H1 (cell line): Measurements from ENCODE around the gene LAMA3.

ENCODE experiments used
- CTCF ChIP-seq, 3 experiments: IDR thresholded peaks; 1 replicate in 2 of 3; 2 replicates in 1 of 3; pipeline versions ENCODE4 v1.5.1 to v1.6.1; 2011; ENCODE audit warnings: low read length in 3 of 3, mild to moderate bottlenecking in 3 of 3, inconsistent platforms in 2 of 3, low read depth in 1 of 3, moderate library complexity in 1 of 3; ENCODE audit not compliant: insufficient read depth in 1 of 3; ENCODE audit errors: control extremely low read depth in 1 of 3
- JUN ChIP-seq: IDR thresholded peaks from 2 replicates; pipeline ENCODE4 v1.6.1; 2011; ENCODE audit warnings: low read depth, mild to moderate bottlenecking, improper control_type of control experiment, low read length
- POLR2A ChIP-seq, 2 experiments: IDR thresholded peaks; 1 replicate in 1 of 2; 2 replicates in 1 of 2; pipeline ENCODE4 v1.6.1; 2011; ENCODE audit warnings: low read depth in 2 of 2, low read length in 2 of 2, mild to moderate bottlenecking in 2 of 2; ENCODE audit errors: control extremely low read depth in 1 of 2
- POLR2AphosphoS5 ChIP-seq: IDR thresholded peaks from 2 replicates; pipeline ENCODE4 v1.6.1; 2011; ENCODE audit warnings: low read depth, low read length
- SIN3A ChIP-seq, 2 experiments: IDR thresholded peaks in 1 of 2; conservative IDR thresholded peaks in 1 of 2; 2 replicates each; pipeline ENCODE4 v1.6.1; 2011 to 2012; ENCODE audit warnings: low read length in 2 of 2, improper control_type of control experiment in 1 of 2, low read depth in 1 of 2, mild to moderate bottlenecking in 1 of 2
- TAF1 ChIP-seq: IDR thresholded peaks from 2 replicates; pipeline ENCODE4 v1.6.1; 2011; ENCODE audit warnings: mild to moderate bottlenecking, low read depth, low read length

GRCh38 chr18:23883277-23883790, 194.1 kb downstream of the LAMA3 start:
- no peak for TF ChIP-seq CTCF (IDR thresholded peaks at IDR 0.05; ENCODE audit: control extremely low read depth in 1 of 3, insufficient read depth in 1 of 3, low read depth in 1 of 3, low read length in 3 of 3)
- no peak for TF ChIP-seq POLR2A (IDR thresholded peaks at IDR 0.05; ENCODE audit: control extremely low read depth in 1 of 2, low read depth in 2 of 2, low read length in 2 of 2)
- TF ChIP-seq POLR2AphosphoS5 = no peak
- no peak for TF ChIP-seq SIN3A (conservative IDR thresholded peaks at IDR 0.05 in 1 of 2, IDR thresholded peaks at IDR 0.05 in 1 of 2; ENCODE audit: low read depth in 1 of 2, low read length in 2 of 2)
- no peak for TF ChIP-seq TAF1
- no peak for TF ChIP-seq JUN
